A549 (cell line): Measurements from ENCODE around the gene GRIK1. TPM values are rescaled to one million over a fixed set of nuclear protein-coding genes. Genes with fewer than 3 reads are reported as not detected.

ENCODE experiments used
- ATAC-seq, 2 experiments: fragments of 200-7000 bp in 1 of 2; fragments of >200 bp in 1 of 2; cut with Nextera tagmentation in 1 of 2; cut with Tn5 transposase in 1 of 2; 3 replicates each; pipeline versions ENCODE4 v1.8.0 to v1.9.1; 2018 to 2020; ENCODE audit warnings: mild to moderate bottlenecking in 1 of 2, moderate library complexity in 1 of 2
- CTCF ChIA-PET: fragments of 300-600 bp; sonication (Branson Sonifier 250); formaldehyde crosslinking; extraction: SDS; loops from one replicate; lab custom pipeline; 2021; ENCODE audit warnings: antibody characterized with exemption, inconsistent platforms; lab: Yijun Ruan, JAX
- POLR2A ChIA-PET: fragments of 350-600 bp; formaldehyde crosslinking; extraction: SDS; loops from one replicate; lab custom pipeline; 2021; ENCODE audit warnings: antibody characterized with exemption, inconsistent platforms; lab: Yijun Ruan, JAX
- DNase-seq, 2 experiments: peaks; one replicate each; pipeline versions ENCODE4 v3.0.0 to v3.0.0-alpha.2; 2011 to 2016; ENCODE audit warnings: low read depth in 1 of 2, low spot score in 1 of 2
- FAIRE-seq: peaks from 2 replicates; lab custom pipeline; 2011; peaks lifted over from hg19 to GRCh38; lab: Jason Lieb, UNC
- H3K27ac ChIP-seq, 2 experiments: fragments of >200 bp; sonication (Bioruptor Twin); formaldehyde crosslinking; 3 replicates each; pipeline ENCODE4 v1.5.1; 2016 to 2017
- H3K4me1 ChIP-seq: fragments of >200 bp; sonication (Bioruptor Twin); formaldehyde crosslinking; 3 replicates; pipeline ENCODE4 v1.6.1; 2016
- H3K4me2 ChIP-seq: fragments of >200 bp; sonication (Bioruptor Twin); formaldehyde crosslinking; 3 replicates; pipeline ENCODE4 v1.6.1; 2016
- H3K4me3 ChIP-seq: fragments of >200 bp; sonication (Bioruptor Twin); formaldehyde crosslinking; 3 replicates; pipeline ENCODE4 v1.5.1; 2016
- H3K9me3 ChIP-seq: fragments of >200 bp; sonication (Bioruptor Twin); formaldehyde crosslinking; 3 replicates; pipeline ENCODE4 v1.6.1; 2016
- BHLHE40 ChIP-seq: IDR thresholded peaks from 2 replicates; pipeline ENCODE4 v1.6.1; 2012; ENCODE audit warnings: low read depth, low read length, inconsistent platforms
- ESRRA ChIP-seq: fragments of 150-350 bp; IDR thresholded peaks from 2 replicates; pipeline ENCODE4 v1.6.1; 2014; ENCODE audit warnings: mild to moderate bottlenecking, low read length, borderline replicate concordance
- FOSB ChIP-seq: fragments of 250-450 bp; sonication (Bioruptor Pico); IDR thresholded peaks from 2 replicates; pipeline ENCODE4 v1.5.0; 2020; ENCODE audit warnings: mild to moderate bottlenecking, moderate library complexity
- HOXA7 ChIP-seq: fragments of 250-450 bp; sonication (Bioruptor Pico); IDR thresholded peaks from 2 replicates; pipeline ENCODE4 v1.5.0; 2020; ENCODE audit warnings: mild to moderate bottlenecking, moderate library complexity
- JUNB ChIP-seq: fragments of >200 bp; sonication (Bioruptor Twin); formaldehyde crosslinking; IDR thresholded peaks from 2 replicates; pipeline ENCODE4 v1.6.1; 2016
- KDM1A ChIP-seq: fragments of 200-600 bp; sonication (generic); IDR thresholded peaks from 2 replicates; pipeline ENCODE4 v1.6.1; 2016; ENCODE audit warnings: low read depth, mild to moderate bottlenecking
- KDM5A ChIP-seq: fragments of 200-600 bp; sonication (generic); IDR thresholded peaks from 2 replicates; pipeline ENCODE4 v1.6.1; 2016; ENCODE audit warnings: antibody characterized with exemption, mild to moderate bottlenecking
- MAFK ChIP-seq: fragments of 450-650 bp; IDR thresholded peaks from 2 replicates; pipeline ENCODE4 v1.6.1; 2014; ENCODE audit not compliant: partially characterized antibody
- MAZ ChIP-seq: fragments of 150-350 bp; IDR thresholded peaks from 2 replicates; pipeline ENCODE4 v1.6.1; 2014; ENCODE audit warnings: antibody characterized with exemption, low read depth, low read length, borderline replicate concordance
- NR3C1 ChIP-seq: fragments of >200 bp; sonication (Bioruptor Twin); formaldehyde crosslinking; IDR thresholded peaks from 3 replicates; pipeline ENCODE4 v1.6.1; 2017
- PHF8 ChIP-seq: fragments of 200-600 bp; sonication (generic); IDR thresholded peaks from 2 replicates; pipeline ENCODE4 v1.6.1; 2016; ENCODE audit warnings: low read depth, mild to moderate bottlenecking, antibody characterized with exemption, moderate library complexity, borderline replicate concordance
- POLR2AphosphoS2 ChIP-seq: conservative IDR thresholded peaks from 2 replicates; pipeline ENCODE4 v1.6.1; 2012; ENCODE audit warnings: low read length, improper control_type of control experiment, inconsistent platforms
- RFX5 ChIP-seq: fragments of 450-650 bp; IDR thresholded peaks from 2 replicates; pipeline ENCODE4 v1.7.1; 2014; ENCODE audit warnings: antibody characterized with exemption, mild to moderate bottlenecking, moderate library complexity
- SMC3 ChIP-seq: fragments of >200 bp; sonication (Bioruptor Twin); formaldehyde crosslinking; IDR thresholded peaks from 3 replicates; pipeline ENCODE4 v1.6.1; 2018; ENCODE audit warnings: inconsistent platforms
- SREBF2 ChIP-seq: fragments of 450-650 bp; IDR thresholded peaks from 2 replicates; pipeline ENCODE4 v1.6.1; 2014; ENCODE audit warnings: mild to moderate bottlenecking, moderate library complexity
- WGBS: methylation state at CpG from one replicate; pipeline ENCODE4 v1.1.6; 2017; ENCODE audit errors: missing lambda C conversion rate; 5-methylcytosine and 5-hydroxymethylcytosine counted together
- polyA plus RNA-seq, 4 experiments: library from polyadenylated mRNA; depleted of rRNA in 3 of 4; stranded (reverse); fragments of >200 nt; fragmentation: RNase III in 1 of 4; extraction: RNeasy Plus Mini Kit Qiagen cat#74134 plus additional on column Dnase treatment in 1 of 4; gene quantifications; 2 replicates in 3 of 4; 3 replicates in 1 of 4; pipeline ENCODE4 v1.2.3, GENCODE V29; 2011 to 2017
- TF ChIP-seq, protein P1 (sequence below): fragments of 450-650 bp; IDR thresholded peaks from 2 replicates; pipeline ENCODE4 v1.6.1; 2014; ENCODE audit warnings: antibody characterized with exemption
- TF ChIP-seq, protein P2 (sequence below): fragments of 250-450 bp; sonication (Bioruptor Pico); IDR thresholded peaks from 2 replicates; pipeline ENCODE4 v1.5.0; 2021; ENCODE audit warnings: mild to moderate bottlenecking, moderate library complexity, borderline replicate concordance
- TF ChIP-seq, protein P3 (sequence below): fragments of 150-350 bp; IDR thresholded peaks from 2 replicates; pipeline ENCODE4 v1.6.1; 2014; ENCODE audit warnings: low read depth, mild to moderate bottlenecking, low read length
- TF ChIP-seq, protein P4 (sequence below): IDR thresholded peaks from 2 replicates; pipeline ENCODE4 v1.6.1; 2012
- TF ChIP-seq, protein P5 (sequence below): fragments of 200-600 bp; sonication (generic); IDR thresholded peaks from 2 replicates; pipeline ENCODE4 v1.6.1; 2016; ENCODE audit warnings: antibody characterized with exemption, mild to moderate bottlenecking, moderate library complexity

The GRIK1 gene
- polyA plus RNA-seq, 2 of the 4 experiments (the other 2 are of a cell fraction), result not detected

DNA sequence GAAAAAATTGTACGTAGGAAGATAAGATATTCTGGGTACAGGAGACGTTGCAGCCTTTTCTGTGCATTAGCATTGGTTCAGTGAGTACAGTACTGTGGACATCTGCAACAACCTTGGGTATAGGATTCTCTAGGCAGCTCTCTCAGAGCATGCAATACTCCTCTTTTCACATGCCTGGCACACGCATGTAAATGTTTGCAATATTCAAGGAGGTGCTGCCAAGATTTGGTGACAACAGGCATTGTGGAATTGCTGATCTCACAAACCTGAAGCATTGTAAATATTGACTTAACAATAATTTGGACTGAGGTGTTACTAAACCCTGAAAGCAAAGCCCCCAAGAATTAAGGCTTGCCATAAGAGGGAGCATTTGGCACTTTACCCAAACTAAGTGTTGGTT, 126.8 kb downstream of the GRIK1 start:
- DNase-seq, result no peak
- TF ChIP-seq SMC3, result no peak
- TF ChIP-seq, protein P1, sequence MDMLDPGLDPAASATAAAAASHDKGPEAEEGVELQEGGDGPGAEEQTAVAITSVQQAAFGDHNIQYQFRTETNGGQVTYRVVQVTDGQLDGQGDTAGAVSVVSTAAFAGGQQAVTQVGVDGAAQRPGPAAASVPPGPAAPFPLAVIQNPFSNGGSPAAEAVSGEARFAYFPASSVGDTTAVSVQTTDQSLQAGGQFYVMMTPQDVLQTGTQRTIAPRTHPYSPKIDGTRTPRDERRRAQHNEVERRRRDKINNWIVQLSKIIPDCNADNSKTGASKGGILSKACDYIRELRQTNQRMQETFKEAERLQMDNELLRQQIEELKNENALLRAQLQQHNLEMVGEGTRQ, result no peak
- TF ChIP-seq FOSB (CRISPR knock-in tag), result no peak
- TF ChIP-seq ESRRA, result no peak
- TF ChIP-seq SREBF2, result no peak
- TF ChIP-seq MAZ, result no peak
- TF ChIP-seq, protein P2, sequence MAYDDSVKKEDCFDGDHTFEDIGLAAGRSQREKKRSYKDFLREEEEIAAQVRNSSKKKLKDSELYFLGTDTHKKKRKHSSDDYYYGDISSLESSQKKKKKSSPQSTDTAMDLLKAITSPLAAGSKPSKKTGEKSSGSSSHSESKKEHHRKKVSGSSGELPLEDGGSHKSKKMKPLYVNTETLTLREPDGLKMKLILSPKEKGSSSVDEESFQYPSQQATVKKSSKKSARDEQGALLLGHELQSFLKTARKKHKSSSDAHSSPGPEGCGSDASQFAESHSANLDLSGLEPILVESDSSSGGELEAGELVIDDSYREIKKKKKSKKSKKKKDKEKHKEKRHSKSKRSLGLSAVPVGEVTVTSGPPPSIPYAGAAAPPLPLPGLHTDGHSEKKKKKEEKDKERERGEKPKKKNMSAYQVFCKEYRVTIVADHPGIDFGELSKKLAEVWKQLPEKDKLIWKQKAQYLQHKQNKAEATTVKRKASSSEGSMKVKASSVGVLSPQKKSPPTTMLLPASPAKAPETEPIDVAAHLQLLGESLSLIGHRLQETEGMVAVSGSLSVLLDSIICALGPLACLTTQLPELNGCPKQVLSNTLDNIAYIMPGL (CRISPR knock-in tag), result no peak
- no peak for TF ChIP-seq POLR2AphosphoS2
- TF ChIP-seq, protein P3, sequence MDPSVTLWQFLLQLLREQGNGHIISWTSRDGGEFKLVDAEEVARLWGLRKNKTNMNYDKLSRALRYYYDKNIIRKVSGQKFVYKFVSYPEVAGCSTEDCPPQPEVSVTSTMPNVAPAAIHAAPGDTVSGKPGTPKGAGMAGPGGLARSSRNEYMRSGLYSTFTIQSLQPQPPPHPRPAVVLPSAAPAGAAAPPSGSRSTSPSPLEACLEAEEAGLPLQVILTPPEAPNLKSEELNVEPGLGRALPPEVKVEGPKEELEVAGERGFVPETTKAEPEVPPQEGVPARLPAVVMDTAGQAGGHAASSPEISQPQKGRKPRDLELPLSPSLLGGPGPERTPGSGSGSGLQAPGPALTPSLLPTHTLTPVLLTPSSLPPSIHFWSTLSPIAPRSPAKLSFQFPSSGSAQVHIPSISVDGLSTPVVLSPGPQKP, result no peak
- TF ChIP-seq JUNB, result no peak
- TF ChIP-seq NR3C1, result no peak
- TF ChIP-seq, protein P4, sequence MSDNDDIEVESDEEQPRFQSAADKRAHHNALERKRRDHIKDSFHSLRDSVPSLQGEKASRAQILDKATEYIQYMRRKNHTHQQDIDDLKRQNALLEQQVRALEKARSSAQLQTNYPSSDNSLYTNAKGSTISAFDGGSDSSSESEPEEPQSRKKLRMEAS, result no peak
- no peak for TF ChIP-seq BHLHE40
- no peak for TF ChIP-seq KDM5A
- no peak for TF ChIP-seq RFX5
- no peak for TF ChIP-seq HOXA7
- TF ChIP-seq KDM1A, result no peak
- no peak for TF ChIP-seq MAFK
- ATAC-seq, result no peak
- ChIA-PET CTCF (no interaction called here), POLR2A (no interaction called here)
- WGBS, result 3% methylated on average over 3 of the region's 3 CpGs
- Histone ChIP-seq H3K4me1 (no peaks in the 10 kb centered on the region), H3K27ac (no peak overlapping the region), H3K9me3 (no peaks in the 10 kb centered on the region), H3K4me3 (no peak overlapping the region), H3K4me2 (no peak overlapping the region)
- FAIRE-seq, result no peak

DNA sequence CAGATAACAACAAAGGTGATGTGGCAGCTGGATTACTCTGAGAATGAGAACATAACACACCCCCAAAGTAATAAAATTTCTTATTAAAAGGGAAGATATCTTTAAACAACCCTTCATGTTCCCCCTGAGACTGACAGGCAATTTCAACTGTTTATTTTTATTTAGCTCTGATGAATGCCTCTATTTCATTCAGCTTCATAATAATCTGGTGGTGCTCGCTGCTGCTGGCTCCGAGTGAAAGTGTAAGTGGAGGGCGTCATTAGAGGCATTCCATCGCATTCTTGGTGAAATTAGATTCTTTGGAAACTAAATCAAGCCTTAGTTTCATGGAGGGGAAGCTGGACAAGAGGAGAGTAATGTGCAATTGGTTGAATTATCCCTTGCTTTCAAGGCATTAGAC, 128.9 kb downstream of the GRIK1 start:
- ChIA-PET POLR2A (no interaction called here), CTCF (interaction anchor here (0.8 kb wide), 1 partner anchor 40 kb away, joined by 4 read pairs; no protein-coding TSS in a partner anchor)
- TF ChIP-seq KDM1A (no peak), PHF8 (no peak)
- TF ChIP-seq, protein P5, sequence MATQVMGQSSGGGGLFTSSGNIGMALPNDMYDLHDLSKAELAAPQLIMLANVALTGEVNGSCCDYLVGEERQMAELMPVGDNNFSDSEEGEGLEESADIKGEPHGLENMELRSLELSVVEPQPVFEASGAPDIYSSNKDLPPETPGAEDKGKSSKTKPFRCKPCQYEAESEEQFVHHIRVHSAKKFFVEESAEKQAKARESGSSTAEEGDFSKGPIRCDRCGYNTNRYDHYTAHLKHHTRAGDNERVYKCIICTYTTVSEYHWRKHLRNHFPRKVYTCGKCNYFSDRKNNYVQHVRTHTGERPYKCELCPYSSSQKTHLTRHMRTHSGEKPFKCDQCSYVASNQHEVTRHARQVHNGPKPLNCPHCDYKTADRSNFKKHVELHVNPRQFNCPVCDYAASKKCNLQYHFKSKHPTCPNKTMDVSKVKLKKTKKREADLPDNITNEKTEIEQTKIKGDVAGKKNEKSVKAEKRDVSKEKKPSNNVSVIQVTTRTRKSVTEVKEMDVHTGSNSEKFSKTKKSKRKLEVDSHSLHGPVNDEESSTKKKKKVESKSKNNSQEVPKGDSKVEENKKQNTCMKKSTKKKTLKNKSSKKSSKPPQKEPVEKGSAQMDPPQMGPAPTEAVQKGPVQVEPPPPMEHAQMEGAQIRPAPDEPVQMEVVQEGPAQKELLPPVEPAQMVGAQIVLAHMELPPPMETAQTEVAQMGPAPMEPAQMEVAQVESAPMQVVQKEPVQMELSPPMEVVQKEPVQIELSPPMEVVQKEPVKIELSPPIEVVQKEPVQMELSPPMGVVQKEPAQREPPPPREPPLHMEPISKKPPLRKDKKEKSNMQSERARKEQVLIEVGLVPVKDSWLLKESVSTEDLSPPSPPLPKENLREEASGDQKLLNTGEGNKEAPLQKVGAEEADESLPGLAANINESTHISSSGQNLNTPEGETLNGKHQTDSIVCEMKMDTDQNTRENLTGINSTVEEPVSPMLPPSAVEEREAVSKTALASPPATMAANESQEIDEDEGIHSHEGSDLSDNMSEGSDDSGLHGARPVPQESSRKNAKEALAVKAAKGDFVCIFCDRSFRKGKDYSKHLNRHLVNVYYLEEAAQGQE, result no peak
- WGBS, result 0% methylated on average over 4 of the region's 4 CpGs
- no peaks in the 10 kb centered on the region for H3K4me1 ChIP-seq
- H3K27ac ChIP-seq, result no peak overlapping the region
- ATAC-seq, result no peak
- H3K4me2 ChIP-seq, result no peak overlapping the region
- no peak overlapping the region for H3K4me3 ChIP-seq
- H3K9me3 ChIP-seq, result no peaks in the 10 kb centered on the region
- FAIRE-seq, result no peak
- no peak for DNase-seq
